IMR-90 (cell line): Measurements from ENCODE around the gene PIAS4. TPM values are rescaled to one million over a fixed set of nuclear protein-coding genes. Genes with fewer than 3 reads are reported as not detected.

Experiments
- ATAC-seq: fragments of 200-7000 bp; cut with Tn5 transposase; 2 replicates; pipeline ENCODE4 v1.9.1; 2020; ENCODE audit warnings: low read depth, mild to moderate bottlenecking, moderate library complexity
- BruUV-seq: library from RNA; stranded (reverse); fragments of 400-500 nt; replicated peaks from 2 replicates; lab custom pipeline; 2021; lab: Mats Ljungman, UMichigan
- CTCF ChIA-PET: fragments of 300-600 bp; formaldehyde crosslinking; extraction: SDS; loops from one replicate; lab custom pipeline; 2021; ENCODE audit warnings: antibody characterized with exemption; lab: Yijun Ruan, JAX
- POLR2A ChIA-PET: fragments of 300-600 bp; sonication (Branson Sonifier 250); formaldehyde crosslinking; loops from one replicate; lab custom pipeline; 2022; ENCODE audit warnings: antibody characterized with exemption; ENCODE audit not compliant: unreplicated experiment; lab: Charles Lee
- DNase-seq: peaks from one replicate; pipeline ENCODE4 v3.0.0; 2013
- H2AFZ ChIP-seq: replicated peaks from 2 replicates; pipeline ENCODE3; 2013; ENCODE audit warnings: low read length, mild to moderate bottlenecking; ENCODE audit not compliant: poor library complexity
- H2AK5ac ChIP-seq: 2 replicates; pipeline ENCODE4 v1.6.1; 2013; ENCODE audit warnings: low read depth, low read length, inconsistent platforms
- H2AK9ac ChIP-seq: replicated peaks from 2 replicates; pipeline ENCODE3; 2013; ENCODE audit warnings: mild to moderate bottlenecking, low read depth, low read length, moderate library complexity; ENCODE audit not compliant: poor library complexity
- H2BK120ac ChIP-seq: 2 replicates; pipeline ENCODE4 v1.6.1; 2013; ENCODE audit warnings: low read depth, low read length, inconsistent platforms
- H2BK15ac ChIP-seq: 3 replicates; pipeline ENCODE4 v1.6.1; 2013; ENCODE audit warnings: low read depth, low read length, inconsistent platforms
- H2BK20ac ChIP-seq: 2 replicates; pipeline ENCODE4 v1.6.1; 2013; ENCODE audit warnings: low read depth, mild to moderate bottlenecking, inconsistent platforms, low read length, moderate library complexity
- H2BK5ac ChIP-seq: 2 replicates; pipeline ENCODE4 v1.6.1; 2013; ENCODE audit warnings: mild to moderate bottlenecking, low read depth, low read length, inconsistent platforms; ENCODE audit not compliant: poor library complexity, severe bottlenecking
- H3K14ac ChIP-seq: replicated peaks from 2 replicates; pipeline ENCODE4 v1.6.1; 2013; ENCODE audit warnings: low read depth, low read length, inconsistent platforms
- H3K18ac ChIP-seq: 2 replicates; pipeline ENCODE4 v1.6.1; 2013; ENCODE audit warnings: low read depth, low read length, control low read depth
- H3K23ac ChIP-seq: 2 replicates; pipeline ENCODE4 v1.6.1; 2013; ENCODE audit warnings: low read depth, low read length, inconsistent platforms
- H3K27ac ChIP-seq: 2 replicates; pipeline ENCODE4 v1.5.1; 2013; ENCODE audit warnings: mild to moderate bottlenecking, control low read depth, low read length; ENCODE audit not compliant: insufficient read depth
- H3K27me3 ChIP-seq: 2 replicates; pipeline ENCODE4 v1.6.1; 2013; ENCODE audit warnings: low read length; ENCODE audit not compliant: control insufficient read depth, insufficient read depth
- H3K36me3 ChIP-seq: 2 replicates; pipeline ENCODE4 v1.6.1; 2013; ENCODE audit warnings: low read length, mixed read lengths; ENCODE audit not compliant: control insufficient read depth, insufficient read depth
- H3K4ac ChIP-seq: 2 replicates; pipeline ENCODE4 v1.6.1; 2013; ENCODE audit warnings: low read depth, low read length, inconsistent platforms
- H3K4me1 ChIP-seq: 2 replicates; pipeline ENCODE4 v1.6.1; 2013; ENCODE audit warnings: low read length, mixed read lengths; ENCODE audit not compliant: control insufficient read depth, insufficient read depth
- H3K4me2 ChIP-seq: 2 replicates; pipeline ENCODE4 v1.6.1; 2013; ENCODE audit warnings: low read depth, mild to moderate bottlenecking, control low read depth, low read length, moderate library complexity
- H3K4me3 ChIP-seq: 2 replicates; pipeline ENCODE4 v1.5.1; 2013; ENCODE audit warnings: low read depth, mild to moderate bottlenecking, control low read depth, low read length, moderate library complexity; ENCODE audit not compliant: insufficient read depth
- H3K56ac ChIP-seq: 2 replicates; pipeline ENCODE4 v1.6.1; 2013; ENCODE audit warnings: low read length, inconsistent platforms; ENCODE audit not compliant: insufficient read depth; ENCODE audit errors: extremely low read depth
- H3K79me1 ChIP-seq, 2 experiments: 2 replicates each; pipeline ENCODE4 v1.6.1; 2013; ENCODE audit warnings: low read length in 2 of 2, inconsistent platforms in 1 of 2, low read depth in 1 of 2
- H3K9ac ChIP-seq: 2 replicates; pipeline ENCODE4 v1.6.1; 2013; ENCODE audit warnings: low read depth, low read length, control low read depth
- H3K9me1 ChIP-seq: 2 replicates; pipeline ENCODE4 v1.6.1; 2013; ENCODE audit warnings: low read length, inconsistent platforms; ENCODE audit not compliant: insufficient read depth
- H3K9me3 ChIP-seq: 2 replicates; pipeline ENCODE4 v1.6.1; 2013; ENCODE audit warnings: low read length; ENCODE audit not compliant: control insufficient read depth, insufficient read depth
- H4K20me1 ChIP-seq: 2 replicates; pipeline ENCODE4 v1.6.1; 2013; ENCODE audit warnings: low read length, inconsistent platforms; ENCODE audit not compliant: insufficient read depth
- H4K5ac ChIP-seq: 2 replicates; pipeline ENCODE4 v1.6.1; 2013; ENCODE audit warnings: mild to moderate bottlenecking, low read depth, low read length, control low read depth
- H4K8ac ChIP-seq, 2 experiments: 2 replicates each; pipeline ENCODE4 v1.6.1; 2013; ENCODE audit warnings: low read depth in 2 of 2, low read length in 2 of 2, control low read depth in 1 of 2, inconsistent platforms in 1 of 2
- H4K91ac ChIP-seq: 2 replicates; pipeline ENCODE4 v1.6.1; 2013; ENCODE audit warnings: low read depth, low read length, inconsistent platforms; ENCODE audit not compliant: insufficient read depth
- BHLHE40 ChIP-seq: fragments of 150-350 bp; IDR thresholded peaks from 2 replicates; pipeline ENCODE4 v1.6.1; 2016; ENCODE audit warnings: mild to moderate bottlenecking, low read depth, low read length
- CEBPB ChIP-seq: IDR thresholded peaks from 2 replicates; pipeline ENCODE4 v1.6.1; 2012; ENCODE audit warnings: low read depth, low read length, improper control_type of control experiment
- CHD1 ChIP-seq: IDR thresholded peaks from 2 replicates; pipeline ENCODE4 v1.6.1; 2012; ENCODE audit warnings: low read depth, low read length, improper control_type of control experiment
- FOS ChIP-seq: fragments of 150-350 bp; IDR thresholded peaks from 2 replicates; pipeline ENCODE4 v1.6.1; 2016; ENCODE audit warnings: low read depth, low read length
- MAFK ChIP-seq: IDR thresholded peaks from 2 replicates; pipeline ENCODE4 v1.6.1; 2012; ENCODE audit warnings: low read depth, low read length, improper control_type of control experiment
- MAZ ChIP-seq: IDR thresholded peaks from 2 replicates; pipeline ENCODE4 v1.6.1; 2012; ENCODE audit warnings: low read depth, mild to moderate bottlenecking, low read length, improper control_type of control experiment, moderate library complexity, borderline replicate concordance
- MXI1 ChIP-seq: IDR thresholded peaks from 2 replicates; pipeline ENCODE4 v1.6.1; 2012; ENCODE audit warnings: low read depth, mild to moderate bottlenecking, low read length, moderate library complexity, borderline replicate concordance
- NFE2L2 ChIP-seq: fragments of 150-350 bp; IDR thresholded peaks from 2 replicates; pipeline ENCODE4 v1.6.1; 2016; ENCODE audit warnings: low read depth, mild to moderate bottlenecking, low read length
- POLR2A ChIP-seq: IDR thresholded peaks from 2 replicates; pipeline ENCODE4 v1.6.1; 2012; ENCODE audit warnings: mild to moderate bottlenecking, low read depth, low read length
- RAD21 ChIP-seq: IDR thresholded peaks from 2 replicates; pipeline ENCODE4 v1.6.1; 2012; ENCODE audit warnings: low read length, improper control_type of control experiment
- RCOR1 ChIP-seq: IDR thresholded peaks from 2 replicates; pipeline ENCODE4 v1.6.1; 2012; ENCODE audit warnings: mild to moderate bottlenecking, low read length, improper control_type of control experiment; ENCODE audit not compliant: insufficient replicate concordance
- RFX5 ChIP-seq: IDR thresholded peaks from 2 replicates; pipeline ENCODE4 v1.8.0; 2012; ENCODE audit warnings: low read depth, mild to moderate bottlenecking, low read length, moderate library complexity
- SMC3 ChIP-seq: fragments of 150-350 bp; IDR thresholded peaks from 2 replicates; pipeline ENCODE4 v1.6.1; 2016; ENCODE audit warnings: low read depth, mild to moderate bottlenecking, antibody characterized with exemption, low read length, moderate library complexity
- USF2 ChIP-seq: fragments of 150-350 bp; IDR thresholded peaks from 2 replicates; pipeline ENCODE4 v1.6.1; 2017; ENCODE audit warnings: mild to moderate bottlenecking, antibody characterized with exemption, low read length, low read depth
- WGBS, 2 experiments: methylation state at CpG; one replicate each; pipeline versions ENCODE4 v1.1.5 to v1.1.7; 2013; ENCODE audit warnings: missing lambda C conversion rate in 2 of 2; ENCODE audit not compliant: insufficient read length in 1 of 2; ENCODE audit errors: extremely low coverage in 2 of 2; 5-methylcytosine and 5-hydroxymethylcytosine counted together
- dilution Hi-C: fragments of 300-500 bp; cut with HindIII; formaldehyde crosslinking; loops from one replicate; pipeline ENCODE4 v1.14.3; 2018; ENCODE audit warnings: low sequenced_read_pairs; ENCODE audit not compliant: unreplicated experiment
- in situ Hi-C: fragments of 300-500 bp; cut with MboI; formaldehyde crosslinking; loops from 3 replicates; pipeline ENCODE4 v1.14.3; 2019; ENCODE audit warnings: low sequenced_read_pairs, inconsistent platforms, mixed read lengths
- intact Hi-C: fragments of 100-400 bp; cut with micrococcal nuclease; formaldehyde crosslinking; loops from 2 replicates; pipeline ENCODE4 v1.10.0; 2022
- polyA plus RNA-seq, 3 experiments: library from polyadenylated mRNA; depleted of rRNA; stranded (reverse); fragments of >200 nt; gene quantifications; 2 replicates each; pipeline ENCODE4 v1.2.3, GENCODE V29; 2012; ENCODE audit warnings: low replicate concordance in 1 of 3
- total RNA-seq: library from RNA; depleted of rRNA; stranded (reverse); fragments of >200 nt; gene quantifications from 2 replicates; pipeline ENCODE4 v1.2.3, GENCODE V29; 2012
- TF ChIP-seq, protein P1 (sequence below): fragments of 150-350 bp; IDR thresholded peaks from 2 replicates; pipeline ENCODE4 v1.6.1; 2016; ENCODE audit warnings: low read depth, mild to moderate bottlenecking, low read length, moderate library complexity, borderline replicate concordance

Gene PIAS4
- total and polyA plus RNA-seq, 2 of the 4 experiments (the other 2 are of a cell fraction), result 12.1 to 13.6 TPM

- Histone ChIP-seq H3K27me3 (no peaks in the 10 kb centered on the region), H4K8ac (peak within 1 kb of the TSS; percentile 75 to 84), H4K91ac (peak within 1 kb of the TSS; percentile 98), H4K20me1 (peaks cover 74% of the 10 kb centered on the region), H2AK9ac (peak within 1 kb of the TSS; percentile 80), H3K4me3 (peak within 1 kb of the TSS; percentile 81), H3K9me1 (0 out of 2 replicates have a peak, but pooled peaks cover 15% of the 10 kb centered on the region), H3K27ac (peak within 1 kb of the TSS; percentile 99), H2AFZ (peak within 1 kb of the TSS; percentile 75), H3K18ac (peak within 1 kb of the TSS; percentile 93), H3K9ac (peak within 1 kb of the TSS; percentile 100), H3K9me3 (no peaks in the 10 kb centered on the region), H3K23ac (peak within 1 kb of the TSS; percentile 99), H3K36me3 (peaks cover 38% of the 10 kb centered on the region), H2AK5ac (peak within 1 kb of the TSS; percentile 99), H3K56ac (peak within 1 kb of the TSS; percentile 97), H2BK20ac (peak within 1 kb of the TSS; percentile 77; the same call in 1 of the 2 replicates), H2BK5ac (peak within 1 kb of the TSS; percentile 98), H3K4ac (peak within 1 kb of the TSS; percentile 98), H2BK120ac (peak within 1 kb of the TSS; percentile 90), H2BK15ac (peak within 1 kb of the TSS; percentile 98; the same call in 2 of the 3 replicates), H4K5ac (peak within 1 kb of the TSS; percentile 77), H3K79me1 (peaks cover 15 to 42% of the 10 kb centered on the region in 2 experiments), H3K4me2 (peak within 1 kb of the TSS; percentile 98), H3K14ac (peak within 1 kb of the TSS; percentile 100), H3K4me1 (peaks cover 9% of the 10 kb centered on the region)
- ATAC-seq, result peak; percentile 77
- intact Hi-C loops (no loop called here), in situ Hi-C loops (no loop called here), dilution Hi-C loops (no loop called here)
- POLR2A ChIA-PET, result interaction anchor here (0.7 to 1.3 kb wide), 2 partner anchors 10 to 14 kb away, joined by 3 to 10 read pairs; partner anchors contain the start of gene EEF2
- peak; percentile 97 for DNase-seq
- WGBS, 2 experiments, result 0% methylated on average over 66 of the region's 73 CpGs; no CpG with 5 or more reads in 1 of the 2 experiments
- no TSS peak for BruUV-seq
- CTCF ChIA-PET, result no interaction called here
- no peak for TF ChIP-seq RCOR1
- TF ChIP-seq USF2, result peak; percentile 61; the same call in 1 of the 2 replicates
- no peak for TF ChIP-seq MAFK
- TF ChIP-seq CHD1, result no peak
- no peak for TF ChIP-seq RAD21
- peak; percentile 91 for TF ChIP-seq POLR2A
- no peak for TF ChIP-seq SMC3
- no peak for TF ChIP-seq RFX5
- peak; percentile 54 for TF ChIP-seq FOS
- TF ChIP-seq NFE2L2, result no peak
- TF ChIP-seq CEBPB, result no peak
- TF ChIP-seq MAZ, result peak; percentile 83; the same call in 1 of the 2 replicates
- peak; percentile 84 for TF ChIP-seq BHLHE40
- TF ChIP-seq, protein P1, sequence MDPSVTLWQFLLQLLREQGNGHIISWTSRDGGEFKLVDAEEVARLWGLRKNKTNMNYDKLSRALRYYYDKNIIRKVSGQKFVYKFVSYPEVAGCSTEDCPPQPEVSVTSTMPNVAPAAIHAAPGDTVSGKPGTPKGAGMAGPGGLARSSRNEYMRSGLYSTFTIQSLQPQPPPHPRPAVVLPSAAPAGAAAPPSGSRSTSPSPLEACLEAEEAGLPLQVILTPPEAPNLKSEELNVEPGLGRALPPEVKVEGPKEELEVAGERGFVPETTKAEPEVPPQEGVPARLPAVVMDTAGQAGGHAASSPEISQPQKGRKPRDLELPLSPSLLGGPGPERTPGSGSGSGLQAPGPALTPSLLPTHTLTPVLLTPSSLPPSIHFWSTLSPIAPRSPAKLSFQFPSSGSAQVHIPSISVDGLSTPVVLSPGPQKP, result no peak
- TF ChIP-seq MXI1, result peak; percentile 13; the same call in 1 of the 2 replicates
Measured at GRCh38 chr19:3970808-3971598, 36.5 kb upstream of the PIAS4 start, which contains the start of gene DAPK3. Gene DAPK3 (minus strand): TSS chr19:3971099. CDS start chr19:3969735, 1,364 bp downstream.
